Sigmoid colon (tissue), 4 donors: Measurements from ENCODE around the gene GABRP.

Source experiments
- POLR2A ChIP-seq, 2 donors: fragments of 450-650 bp; IDR thresholded peaks; one replicate each; pipeline ENCODE4 v1.6.1; 2016; ENCODE audit warnings: antibody characterized with exemption in 2 of 2, mild to moderate bottlenecking in 2 of 2, moderate library complexity in 2 of 2
- POLR2AphosphoS5 ChIP-seq, 4 donors: sonication (generic); formaldehyde crosslinking; IDR thresholded peaks; one replicate each; pipeline ENCODE4 v1.6.1; 2017; ENCODE audit warnings: antibody characterized with exemption in 4 of 4
- TF ChIP-seq, protein P1 (sequence below), 4 experiments: fragments of 450-650 bp in 3 of 4; fragments of 200-600 bp in 1 of 4; IDR thresholded peaks; one replicate each; pipeline ENCODE4 v1.5.1; 2016 to 2019; ENCODE audit warnings: antibody characterized with exemption in 4 of 4, mild to moderate bottlenecking in 3 of 4, moderate library complexity in 2 of 4

DNA sequence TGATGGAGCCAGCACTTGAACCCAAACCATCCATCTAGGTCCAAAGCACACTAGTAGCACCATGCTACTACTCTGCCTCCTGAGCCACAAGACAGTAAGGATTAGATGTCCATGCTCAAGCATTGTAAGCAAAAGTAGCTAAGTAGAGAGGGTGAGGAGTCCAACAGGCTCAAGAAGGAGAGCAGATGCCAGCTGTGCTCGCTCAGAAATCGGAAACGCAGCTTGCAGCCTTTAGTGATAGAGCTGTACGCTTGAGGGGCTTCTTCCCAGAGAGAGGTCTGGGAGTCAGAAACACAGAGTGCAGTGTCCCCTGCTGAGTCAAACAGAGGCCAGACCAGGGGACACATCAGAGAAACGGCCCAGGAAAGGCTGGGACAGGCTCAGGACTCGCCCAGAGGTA lies 32.7 kb upstream of the GABRP start:
- TF ChIP-seq, protein P1, sequence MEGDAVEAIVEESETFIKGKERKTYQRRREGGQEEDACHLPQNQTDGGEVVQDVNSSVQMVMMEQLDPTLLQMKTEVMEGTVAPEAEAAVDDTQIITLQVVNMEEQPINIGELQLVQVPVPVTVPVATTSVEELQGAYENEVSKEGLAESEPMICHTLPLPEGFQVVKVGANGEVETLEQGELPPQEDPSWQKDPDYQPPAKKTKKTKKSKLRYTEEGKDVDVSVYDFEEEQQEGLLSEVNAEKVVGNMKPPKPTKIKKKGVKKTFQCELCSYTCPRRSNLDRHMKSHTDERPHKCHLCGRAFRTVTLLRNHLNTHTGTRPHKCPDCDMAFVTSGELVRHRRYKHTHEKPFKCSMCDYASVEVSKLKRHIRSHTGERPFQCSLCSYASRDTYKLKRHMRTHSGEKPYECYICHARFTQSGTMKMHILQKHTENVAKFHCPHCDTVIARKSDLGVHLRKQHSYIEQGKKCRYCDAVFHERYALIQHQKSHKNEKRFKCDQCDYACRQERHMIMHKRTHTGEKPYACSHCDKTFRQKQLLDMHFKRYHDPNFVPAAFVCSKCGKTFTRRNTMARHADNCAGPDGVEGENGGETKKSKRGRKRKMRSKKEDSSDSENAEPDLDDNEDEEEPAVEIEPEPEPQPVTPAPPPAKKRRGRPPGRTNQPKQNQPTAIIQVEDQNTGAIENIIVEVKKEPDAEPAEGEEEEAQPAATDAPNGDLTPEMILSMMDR (IDR thresholded peaks at IDR 0.05), result no peak
- no peak for TF ChIP-seq POLR2A (IDR thresholded peaks at IDR 0.05)
- TF ChIP-seq POLR2AphosphoS5 (IDR thresholded peaks at IDR 0.05), result no peak
